LNCAP (cell line): ENCODE data around the gene AKAP11.

Experiments
- CTCF ChIP-seq: fragments of 450-650 bp; IDR thresholded peaks from 2 replicates; pipeline ENCODE4 v1.5.1; 2017; ENCODE audit warnings: mild to moderate bottlenecking

AKAP11 gene, protein sequence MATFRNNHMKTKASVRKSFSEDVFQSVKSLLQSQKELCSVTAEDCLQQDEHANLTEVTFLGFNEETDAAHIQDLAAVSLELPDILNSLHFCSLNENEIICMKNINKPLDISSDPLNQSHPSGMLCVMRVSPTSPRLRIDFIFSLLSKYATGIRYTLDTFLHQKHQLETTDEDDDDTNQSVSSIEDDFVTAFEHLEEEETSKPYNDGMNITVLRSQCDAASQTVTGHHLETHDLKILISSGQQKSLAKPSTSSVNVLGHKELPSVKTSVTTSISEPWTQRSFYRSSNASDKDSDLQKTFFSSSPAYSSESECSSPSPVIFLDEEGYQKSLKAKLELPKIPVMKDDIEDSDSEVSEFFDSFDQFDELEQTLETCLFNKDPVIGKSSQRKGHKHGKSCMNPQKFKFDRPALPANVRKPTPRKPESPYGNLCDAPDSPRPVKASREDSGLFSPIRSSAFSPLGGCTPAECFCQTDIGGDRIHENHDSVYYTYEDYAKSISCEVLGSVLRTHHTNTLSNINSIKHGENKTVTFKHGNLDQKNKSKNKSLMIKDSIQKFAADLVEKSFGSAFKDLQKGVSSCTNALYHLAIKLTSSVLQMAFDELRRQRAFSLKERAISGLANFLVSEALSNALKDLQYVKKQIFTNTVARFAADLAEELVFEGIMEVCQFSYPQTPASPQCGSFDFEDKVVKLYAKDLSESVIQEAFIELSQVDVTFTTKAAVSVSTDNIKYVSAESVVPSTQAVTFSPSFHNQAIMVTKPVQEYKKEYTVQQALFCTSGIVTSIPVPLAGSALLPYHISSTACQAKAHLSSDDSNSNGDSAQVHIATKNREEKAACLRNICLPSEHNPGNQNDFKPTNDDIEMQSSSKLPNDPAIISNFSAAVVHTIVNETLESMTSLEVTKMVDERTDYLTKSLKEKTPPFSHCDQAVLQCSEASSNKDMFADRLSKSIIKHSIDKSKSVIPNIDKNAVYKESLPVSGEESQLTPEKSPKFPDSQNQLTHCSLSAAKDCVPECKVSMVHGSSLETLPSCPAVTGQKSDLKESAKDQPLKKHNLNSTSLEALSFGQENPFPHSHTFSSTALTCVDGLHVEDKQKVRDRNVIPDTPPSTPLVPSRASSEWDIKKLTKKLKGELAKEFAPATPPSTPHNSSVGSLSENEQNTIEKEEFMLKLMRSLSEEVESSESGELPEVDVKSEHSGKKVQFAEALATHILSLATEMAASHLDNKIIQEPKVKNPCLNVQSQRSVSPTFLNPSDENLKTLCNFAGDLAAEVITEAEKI (N-terminal part only)

GRCh38 chr13:42272115-42272803 is at the start of gene AKAP11:
Gene AKAP11, plus strand, starts transcription at chr13:42272152. Its CDS starts 14,197 bp downstream, at chr13:42286349.
- no peak for TF ChIP-seq CTCF

GRCh38 chr13:42223681-42224080 is 48.3 kb upstream of the AKAP11 start:
- no peak for TF ChIP-seq CTCF

DNA sequence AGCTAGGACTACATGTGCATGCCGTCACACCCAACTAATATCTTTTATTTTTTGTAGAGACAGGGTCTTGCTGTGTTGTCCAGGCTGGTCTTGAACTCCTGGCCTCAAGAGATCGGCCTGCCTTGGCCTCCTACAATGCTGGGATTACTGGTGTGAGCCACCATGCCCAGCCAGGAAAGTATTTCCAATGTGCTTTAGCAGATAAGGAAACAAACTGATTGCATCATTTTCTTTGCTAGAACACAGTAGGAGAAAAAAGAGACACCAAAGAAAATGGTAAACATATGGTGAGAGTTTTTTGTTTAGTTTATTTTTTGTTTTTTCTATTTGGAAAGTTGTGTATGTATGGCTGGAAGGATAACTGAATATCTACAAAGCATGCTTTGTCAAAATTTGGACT is 46.9 kb upstream of the AKAP11 start:
- no peak for TF ChIP-seq CTCF

GRCh38 chr13:42228527-42228926 is 43.4 kb upstream of the AKAP11 start:
- TF ChIP-seq CTCF: no peak

DNA sequence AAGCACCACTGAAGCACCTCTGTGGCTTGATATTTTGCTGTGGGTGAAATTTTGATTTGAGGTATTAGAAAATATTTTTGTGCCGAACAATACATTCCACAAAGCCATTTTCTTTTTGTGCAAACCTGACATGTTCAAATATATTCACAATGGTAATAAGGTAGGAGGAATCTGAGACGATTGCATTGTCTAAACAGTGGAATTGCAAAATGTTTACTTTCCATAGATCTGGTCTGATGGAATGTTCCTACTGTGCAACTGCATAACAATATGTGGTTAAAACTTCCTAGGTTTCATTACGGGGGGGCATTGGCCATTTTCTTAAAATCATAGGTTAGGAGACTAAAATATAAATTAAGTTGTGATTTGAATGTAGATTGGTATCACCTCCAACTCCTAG is 42.7 kb upstream of the AKAP11 start:
- no peak for TF ChIP-seq CTCF

DNA sequence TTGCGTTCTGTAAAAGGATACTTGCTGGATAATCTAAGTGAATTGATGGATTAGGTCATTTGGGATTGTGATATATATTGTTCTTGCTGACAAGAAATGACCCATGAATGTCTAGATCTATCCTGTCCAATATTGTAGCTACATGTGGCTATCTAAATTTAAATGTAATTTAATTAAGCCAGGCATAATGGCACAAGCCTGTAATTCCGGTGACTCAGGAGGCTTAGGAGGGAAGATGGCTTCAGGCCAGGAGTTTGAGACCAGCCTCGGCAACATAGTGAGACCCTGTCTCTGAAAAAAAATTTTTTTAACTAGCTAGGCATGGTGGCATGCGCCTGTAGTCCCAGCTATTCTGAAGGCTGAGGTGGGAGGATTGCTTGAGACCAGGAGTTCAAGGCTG is 39.3 kb upstream of the AKAP11 start:
- no peak for TF ChIP-seq CTCF

DNA sequence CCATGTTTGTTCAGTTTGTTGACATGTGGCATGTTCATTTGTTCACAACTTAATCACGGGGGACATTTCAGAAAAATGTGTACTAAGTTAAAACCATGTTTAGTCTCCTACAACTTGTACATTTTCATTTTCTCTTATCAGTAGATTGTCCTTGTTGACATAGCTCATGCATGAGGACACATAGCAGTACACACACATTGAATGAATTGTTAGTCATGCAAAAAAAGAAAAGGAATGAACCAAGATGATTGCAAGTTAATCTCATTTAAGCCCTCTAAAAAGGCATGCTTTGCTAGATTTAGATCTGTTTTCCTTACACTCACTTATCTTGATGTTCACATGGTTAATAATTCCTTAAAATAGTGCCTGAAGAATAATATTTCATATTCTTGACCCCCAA is 38.2 kb upstream of the AKAP11 start:
- no peak for TF ChIP-seq CTCF
